K562 (cell line): ENCODE data around the gene UNC5B. TPM values are rescaled to one million over a fixed set of nuclear protein-coding genes. Genes with fewer than 3 reads are reported as not detected.
A peak's percentile ranks its signal among the peaks of the same experiment; 100 is the strongest.

ENCODE experiments used
- AFF1 ChIP-seq, 2 experiments: fragments of 450-650 bp; IDR thresholded peaks; 2 replicates each; pipeline ENCODE4 v1.6.1; 2018; ENCODE audit warnings: mild to moderate bottlenecking in 2 of 2, low read depth in 1 of 2; ENCODE audit not compliant: partially characterized antibody in 2 of 2
- EGR1 ChIP-seq: fragments of 450-650 bp; conservative IDR thresholded peaks from 2 replicates; pipeline ENCODE4 v1.6.1; 2017; ENCODE audit warnings: mild to moderate bottlenecking
- ESRRB ChIP-seq: fragments of 250-450 bp; sonication (Bioruptor Pico); IDR thresholded peaks from 2 replicates; pipeline ENCODE4 v1.5.0; 2020; ENCODE audit warnings: mild to moderate bottlenecking, moderate library complexity, borderline replicate concordance
- HSF4 ChIP-seq: fragments of 250-450 bp; sonication (Bioruptor Pico); IDR thresholded peaks from 2 replicates; pipeline ENCODE4 v2.1.2; 2022; ENCODE audit warnings: mild to moderate bottlenecking, moderate library complexity, borderline replicate concordance
- KLF10 ChIP-seq: fragments of 250-450 bp; sonication (Bioruptor Pico); IDR thresholded peaks from 2 replicates; pipeline ENCODE4 v1.6.1; 2021; ENCODE audit warnings: matching md5 sums
- LARP7 ChIP-seq: fragments of 450-650 bp; IDR thresholded peaks from 2 replicates; pipeline ENCODE4 v1.6.1; 2016
- MGA ChIP-seq: fragments of 450-650 bp; IDR thresholded peaks from 2 replicates; pipeline ENCODE4 v1.6.1; 2016; ENCODE audit warnings: mild to moderate bottlenecking, moderate library complexity
- PCBP1 ChIP-seq: fragments of 200-400 bp; formaldehyde crosslinking; IDR thresholded peaks from 2 replicates; pipeline ENCODE4 v1.6.1; 2018; ENCODE audit warnings: mild to moderate bottlenecking, low read depth, low read length; ENCODE audit not compliant: poor library complexity, severe bottlenecking
- SIN3A ChIP-seq, 2 experiments: fragments of 150-350 bp in 1 of 2; IDR thresholded peaks; 2 replicates each; pipeline ENCODE4 v1.6.1; 2011 to 2016; ENCODE audit warnings: borderline replicate concordance in 2 of 2, low read depth in 2 of 2, low read length in 2 of 2, mild to moderate bottlenecking in 2 of 2, moderate library complexity in 2 of 2; ENCODE audit not compliant: control insufficient read depth in 1 of 2
- YY1 ChIP-seq, 3 experiments: IDR thresholded peaks; 2 replicates each; pipeline ENCODE4 v1.6.1; 2011; ENCODE audit warnings: low read length in 2 of 3, mild to moderate bottlenecking in 2 of 3, moderate library complexity in 2 of 3, borderline replicate concordance in 1 of 3, control low read depth in 1 of 3, low read depth in 1 of 3; ENCODE audit not compliant: insufficient read depth in 3 of 3, insufficient replicate concordance in 2 of 3, control insufficient read depth in 1 of 3, insufficient read length in 1 of 3; ENCODE audit errors: extremely low read depth in 1 of 3
- ZFX ChIP-seq: sonication (generic); formaldehyde crosslinking; IDR thresholded peaks from 2 replicates; pipeline ENCODE4 v1.8.0; 2022; ENCODE audit warnings: mild to moderate bottlenecking, missing genetic modification reagents, moderate library complexity
- polyA plus RNA-seq, 8 experiments: library from polyadenylated mRNA; depleted of rRNA in 4 of 8; stranded (reverse) in 5 of 8; unstranded in 3 of 8; fragments of >200 nt; fragmentation: Nextera tagmentation in 2 of 8; fragmentation: Illumina TruSeq in 1 of 8; extraction: Ambion mirVana in 2 of 8; extraction: Trizol in 1 of 8; gene quantifications; 2 replicates each; pipeline versions ENCODE4 v1.2.1 to v1.2.3, GENCODE V29; 2011 to 2014; ENCODE audit warnings: inconsistent platforms in 1 of 8, missing spikeins in 1 of 8
- total RNA-seq, 7 experiments: library from RNA; depleted of rRNA in 6 of 7; stranded (reverse); fragments of >200 nt in 6 of 7; fragmentation: Illumina TruSeq in 2 of 7; extraction: Trizol in 2 of 7; gene quantifications; 2 replicates each; pipeline versions ENCODE4 v1.2.1 to v1.2.3, GENCODE V29; 2011 to 2021; ENCODE audit warnings: low replicate concordance in 1 of 7

Gene UNC5B
- total and polyA plus RNA-seq, 9 of the 15 experiments (the other 6 are each of a cell fraction or from before 2014, with no cell fraction given), result 0.10 to 8.4 (median 2.1) TPM

- TF ChIP-seq AFF1 (IDR thresholded peaks at IDR 0.05; ENCODE audit: low read depth in 1 of 2, partially characterized antibody in 2 of 2) (peak in 1 of 2 experiments; percentile 7), LARP7 (no peak), PCBP1 (no peak), HSF4 (CRISPR knock-in tag) (no peak), SIN3A (IDR thresholded peaks at IDR 0.05; ENCODE audit: borderline replicate concordance in 2 of 2, control insufficient read depth in 1 of 2, low read depth in 2 of 2, low read length in 2 of 2) (no peak), YY1 (IDR thresholded peaks at IDR 0.05; ENCODE audit: borderline replicate concordance in 1 of 3, control insufficient read depth in 1 of 3, extremely low read depth in 1 of 3, insufficient read depth in 3 of 3, insufficient read length in 1 of 3, insufficient replicate concordance in 2 of 3, low read depth in 1 of 3, low read length in 2 of 3) (no peak), KLF10 (CRISPR knock-in tag) (no peak), MGA (peak; percentile 72), EGR1 (no peak), ESRRB (CRISPR knock-in tag) (no peak), ZFX (CRISPR knock-in tag) (0 out of 2 replicates have a peak, but pooled peaks have one; percentile 25)
These were observed 107.5 kb downstream of the UNC5B start (continued) for GRCh38 chr10:71319800-71320392.
